ENCODE measurements around the gene HSPG2. TPM values are rescaled to one million over a fixed set of nuclear protein-coding genes. Genes with fewer than 3 reads are reported as not detected.

HSPG2 gene
- polyA plus RNA-seq, 1 donor from 2014 or later: 0.79 TPM

- H3K27ac ChIP-seq (ENCODE audit: low read length): no peak overlapping the region
- no peak for TF ChIP-seq RAD21 (conservative IDR thresholded peaks at IDR 0.05)
- TF ChIP-seq TAF1 (IDR thresholded peaks at IDR 0.05; ENCODE audit: low read depth): no peak
- no peak for TF ChIP-seq SMC3 (conservative IDR thresholded peaks at IDR 0.05; ENCODE audit: poor library complexity)
- no peak for TF ChIP-seq REST (IDR thresholded peaks at IDR 0.05; ENCODE audit: borderline replicate concordance)
- TF ChIP-seq EZH2 (IDR thresholded peaks at IDR 0.05; ENCODE audit: borderline replicate concordance, insufficient read depth, low read length, poor library complexity, severe bottlenecking): no peak
- no peak for TF ChIP-seq MXI1 (conservative IDR thresholded peaks at IDR 0.05; ENCODE audit: poor library complexity, severe bottlenecking)
- TF ChIP-seq POLR2AphosphoS5 (IDR thresholded peaks at IDR 0.05): no peak
- no peak for TF ChIP-seq CTCF (IDR thresholded peaks at IDR 0.05; ENCODE audit: poor library complexity, severe bottlenecking)
- TF ChIP-seq EP300 (conservative IDR thresholded peaks at IDR 0.05; ENCODE audit: poor library complexity, severe bottlenecking): no peak
- H3K79me2 ChIP-seq (replicated peaks; ENCODE audit: insufficient read depth, low read length): no peaks in the 10 kb centered on the region
- H4K20me1 ChIP-seq (ENCODE audit: insufficient read depth): no peaks in the 10 kb centered on the region
- H3K4me2 ChIP-seq (ENCODE audit: low read length): no peak overlapping the region
- H3K9ac ChIP-seq (ENCODE audit: low read length): no peak overlapping the region
- no peak overlapping the region for H2AFZ ChIP-seq (ENCODE audit: low read depth, low read length)
- no peaks in the 10 kb centered on the region for H3K36me3 ChIP-seq (ENCODE audit: insufficient read depth, low read length)
- H3K27me3 ChIP-seq (ENCODE audit: insufficient read depth, low read depth, low read length): no peaks in the 10 kb centered on the region
- no peak overlapping the region for H3K4me3 ChIP-seq (ENCODE audit: low read length)
- H3K9me2 ChIP-seq (ENCODE audit: insufficient read depth, low read length): no peaks in the 10 kb centered on the region
- no peaks in the 10 kb centered on the region for H3K9me3 ChIP-seq (ENCODE audit: low read length)
- H3F3A ChIP-seq (ENCODE audit: insufficient read depth, low read length, poor library complexity, severe bottlenecking): no peaks in the 10 kb centered on the region
Observed at GRCh38 chr1:21932127-21932526, 5.0 kb downstream of the HSPG2 start.

- H3K79me2 ChIP-seq (replicated peaks; ENCODE audit: insufficient read depth, low read length): no peaks in the 10 kb centered on the region
- H2AFZ ChIP-seq (ENCODE audit: low read depth, low read length): no peak overlapping the region
- no peaks in the 10 kb centered on the region for H3K27me3 ChIP-seq (ENCODE audit: insufficient read depth, low read depth, low read length)
- H3K9ac ChIP-seq (ENCODE audit: low read length): no peak overlapping the region
- no peak overlapping the region for H3K4me3 ChIP-seq (ENCODE audit: low read length)
- no peaks in the 10 kb centered on the region for H3F3A ChIP-seq (ENCODE audit: insufficient read depth, low read length, poor library complexity, severe bottlenecking)
- TF ChIP-seq EP300 (conservative IDR thresholded peaks at IDR 0.05; ENCODE audit: poor library complexity, severe bottlenecking): no peak
- TF ChIP-seq POLR2AphosphoS5 (IDR thresholded peaks at IDR 0.05): no peak
- TF ChIP-seq RAD21 (conservative IDR thresholded peaks at IDR 0.05): no peak
- TF ChIP-seq TAF1 (IDR thresholded peaks at IDR 0.05; ENCODE audit: low read depth): no peak
- no peak for TF ChIP-seq REST (IDR thresholded peaks at IDR 0.05; ENCODE audit: borderline replicate concordance)
- no peak for TF ChIP-seq SMC3 (conservative IDR thresholded peaks at IDR 0.05; ENCODE audit: poor library complexity)
- TF ChIP-seq CTCF (IDR thresholded peaks at IDR 0.05; ENCODE audit: poor library complexity, severe bottlenecking): no peak
- no peak for TF ChIP-seq EZH2 (IDR thresholded peaks at IDR 0.05; ENCODE audit: borderline replicate concordance, insufficient read depth, low read length, poor library complexity, severe bottlenecking)
- TF ChIP-seq MXI1 (conservative IDR thresholded peaks at IDR 0.05; ENCODE audit: poor library complexity, severe bottlenecking): no peak
- H3K4me2 ChIP-seq (ENCODE audit: low read length): no peak overlapping the region
- no peak overlapping the region for H3K27ac ChIP-seq (ENCODE audit: low read length)
- H3K9me3 ChIP-seq (ENCODE audit: low read length): no peaks in the 10 kb centered on the region
- H4K20me1 ChIP-seq (ENCODE audit: insufficient read depth): no peaks in the 10 kb centered on the region
- no peaks in the 10 kb centered on the region for H3K9me2 ChIP-seq (ENCODE audit: insufficient read depth, low read length)
- H3K36me3 ChIP-seq (ENCODE audit: insufficient read depth, low read length): no peaks in the 10 kb centered on the region
Observed at GRCh38 chr1:21931171-21932093, 5.7 kb downstream of the HSPG2 start.

Measured in neural cell (in vitro differentiated cells).